ENCODE data around the gene EPHB2. TPM values are rescaled to one million over a fixed set of nuclear protein-coding genes. Genes with fewer than 3 reads are reported as not detected.

Gene EPHB2
- total RNA-seq, 1 donor from 2014 or later = 3.9 TPM

DNA sequence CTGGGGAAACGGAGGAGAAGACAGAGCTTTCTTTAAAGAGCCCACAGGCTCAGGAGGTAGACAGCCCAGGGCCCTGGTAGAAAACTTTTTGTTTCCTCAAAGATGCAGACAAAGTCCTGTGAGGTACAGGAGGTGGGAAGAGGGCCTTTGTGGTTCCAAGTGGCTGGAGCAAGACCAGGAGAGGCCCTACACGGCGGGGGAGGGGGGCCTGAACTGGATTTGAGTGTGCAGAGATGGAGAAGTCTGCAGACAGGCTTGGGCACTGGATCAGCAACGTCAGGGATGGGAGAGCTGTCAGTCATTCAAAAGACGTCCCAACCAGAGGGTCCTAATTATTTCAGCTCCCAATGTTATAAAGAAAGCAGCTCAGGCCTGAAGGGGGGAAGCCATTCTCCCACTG is 126.2 kb downstream of the EPHB2 start:
- Histone ChIP-seq H3K27me3 (no peaks in the 10 kb centered on the region), H3K4me1 (peaks cover 2% of the 10 kb centered on the region), H3K36me3 (no peaks in the 10 kb centered on the region), H3K27ac (no peak overlapping the region), H3K9me3 (no peaks in the 10 kb centered on the region), H3K4me3 (no peak overlapping the region)
- DNase-seq (ENCODE audit: extremely low spot score in 2 of 2) = no peak
- intact Hi-C loops (cut with DNase I) = no loop called here
- TF ChIP-seq POLR2AphosphoS5 (IDR thresholded peaks at IDR 0.05; ENCODE audit: insufficient read depth in 1 of 2, low read depth in 1 of 2) (no peak), POLR2A (IDR thresholded peaks at IDR 0.05) (no peak), CTCF (IDR thresholded peaks at IDR 0.05) (no peak)

GRCh38 chr1:22837332-22837731 is 126.7 kb downstream of the EPHB2 start:
- Histone ChIP-seq H3K9me3 (no peaks in the 10 kb centered on the region), H3K4me1 (peaks cover 7% of the 10 kb centered on the region), H3K4me3 (no peak overlapping the region), H3K27me3 (no peaks in the 10 kb centered on the region), H3K27ac (no peak overlapping the region), H3K36me3 (no peaks in the 10 kb centered on the region)
- no peak for TF ChIP-seq CTCF (IDR thresholded peaks at IDR 0.05)
- TF ChIP-seq POLR2A (IDR thresholded peaks at IDR 0.05) = no peak
- TF ChIP-seq POLR2AphosphoS5 (IDR thresholded peaks at IDR 0.05; ENCODE audit: insufficient read depth in 1 of 2, low read depth in 1 of 2) = no peak
- DNase-seq (ENCODE audit: extremely low spot score in 2 of 2) = no peak
- intact Hi-C loops (cut with DNase I) = no loop called here

- Histone ChIP-seq H3K4me1 (peaks cover 9% of the 10 kb centered on the region), H3K9me3 (no peaks in the 10 kb centered on the region), H3K4me3 (no peak overlapping the region), H3K27ac (no peak overlapping the region), H3K36me3 (no peaks in the 10 kb centered on the region), H3K27me3 (no peaks in the 10 kb centered on the region)
- TF ChIP-seq POLR2AphosphoS5 (IDR thresholded peaks at IDR 0.05; ENCODE audit: insufficient read depth in 1 of 2, low read depth in 1 of 2) (no peak), CTCF (IDR thresholded peaks at IDR 0.05) (no peak), POLR2A (IDR thresholded peaks at IDR 0.05) (no peak)
- DNase-seq (ENCODE audit: extremely low spot score in 2 of 2) = no peak
- intact Hi-C loops (cut with DNase I) = no loop called here
These were observed 128.3 kb downstream of the EPHB2 start for GRCh38 chr1:22838965-22839364.

GRCh38 chr1:22839806-22840205 is 129.2 kb downstream of the EPHB2 start:
- Histone ChIP-seq H3K27ac (no peak overlapping the region), H3K36me3 (no peaks in the 10 kb centered on the region), H3K9me3 (no peaks in the 10 kb centered on the region), H3K4me1 (peaks cover 9% of the 10 kb centered on the region), H3K4me3 (no peak overlapping the region), H3K27me3 (no peaks in the 10 kb centered on the region)
- DNase-seq (ENCODE audit: extremely low spot score in 2 of 2) = no peak
- TF ChIP-seq POLR2AphosphoS5 (IDR thresholded peaks at IDR 0.05; ENCODE audit: insufficient read depth in 1 of 2, low read depth in 1 of 2) = no peak
- no peak for TF ChIP-seq CTCF (IDR thresholded peaks at IDR 0.05)
- TF ChIP-seq POLR2A (IDR thresholded peaks at IDR 0.05) = no peak
- intact Hi-C loops (cut with DNase I) = no loop called here

- no peak for DNase-seq (ENCODE audit: extremely low spot score in 2 of 2)
- no peak overlapping the region for H3K27ac ChIP-seq
- no peak overlapping the region for H3K4me3 ChIP-seq
- TF ChIP-seq POLR2A (IDR thresholded peaks at IDR 0.05) = no peak
- no peak for TF ChIP-seq CTCF (IDR thresholded peaks at IDR 0.05)
- no peak for TF ChIP-seq POLR2AphosphoS5 (IDR thresholded peaks at IDR 0.05; ENCODE audit: insufficient read depth in 1 of 2, low read depth in 1 of 2)
- H3K4me1 ChIP-seq = peaks cover 9% of the 10 kb centered on the region
- no peaks in the 10 kb centered on the region for H3K27me3 ChIP-seq
- no peaks in the 10 kb centered on the region for H3K36me3 ChIP-seq
- intact Hi-C loops (cut with DNase I) = no loop called here
- H3K9me3 ChIP-seq = no peaks in the 10 kb centered on the region
These were observed 130.5 kb downstream of the EPHB2 start for GRCh38 chr1:22841142-22841541.

Data from vagina (tissue), 2 donors.